Activated naive CD8-positive, alpha-beta T cell treated with anti-CD3 and anti-CD28 coated beads, Interleukin-2, amount 10 ng/mL, durations not matched to agents 7 days and 5 days (primary cell): ENCODE data around the gene COPE. TPM values are rescaled to one million over a fixed set of nuclear protein-coding genes. Genes with fewer than 3 reads are reported as not detected.
"Not testable (repeated sequence)": the region's sequence is repeated elsewhere in the genome, so short reads cannot be mapped to it uniquely, and the experiment has no call there.

Source experiments
- ATAC-seq: fragments of 150-1000 bp; cut with Tn5 transposase; one replicate; pipeline ENCODE4 v1.10.0; 2021; ENCODE audit warnings: low read depth, moderate library complexity
- POLR2A ChIA-PET: fragments of 350-600 bp; sonication (Branson Sonifier 250); formaldehyde crosslinking; loops from one replicate; lab custom pipeline; 2021; ENCODE audit warnings: antibody characterized with exemption; lab: Charles Lee
- DNase-seq: peaks from one replicate; pipeline ENCODE4 v3.0.0; 2021
- H3K27ac Mint-ChIP-seq: one replicate; pipeline ENCODE4 v1.8.0; 2022; ENCODE audit warnings: mild to moderate bottlenecking, mixed read lengths
- H3K27me3 Mint-ChIP-seq: one replicate; pipeline ENCODE4 v1.8.0; 2022; ENCODE audit warnings: mild to moderate bottlenecking, moderate library complexity, mixed read lengths
- H3K36me3 Mint-ChIP-seq: one replicate; pipeline ENCODE4 v1.8.0; 2021; ENCODE audit warnings: mild to moderate bottlenecking, mixed read lengths
- H3K4me1 Mint-ChIP-seq: one replicate; pipeline ENCODE4 v1.8.0; 2021; ENCODE audit warnings: mixed read lengths
- H3K4me3 Mint-ChIP-seq: one replicate; pipeline ENCODE4 v1.8.0; 2022; ENCODE audit warnings: mild to moderate bottlenecking, moderate library complexity, mixed read lengths
- H3K9me3 Mint-ChIP-seq: one replicate; pipeline ENCODE4 v1.8.0; 2021; ENCODE audit warnings: mixed read lengths
- total RNA-seq, 2 experiments: library from RNA; stranded (reverse); gene quantifications; one replicate each; pipeline ENCODE4 v1.2.3, GENCODE V29; 2021

COPE gene
- total RNA-seq: 100 to 1,000 TPM; 209 to 213 TPM

- Mint-ChIP-seq H3K4me1 (peaks cover 16% of the 10 kb centered on the region), H3K36me3 (peaks cover 10% of the 10 kb centered on the region)
Measured at GRCh38 chr19:18919086-18919899, at the start of gene COPE, which contains the start of gene DDX49. Gene COPE (minus strand): TSS chr19:18919387. CDS start chr19:18919348, 39 bp downstream. Gene DDX49 (plus strand): TSS chr19:18919715. CDS start chr19:18919742, 27 bp downstream.

GRCh38 chr19:18967358-18968146 lies 48.4 kb upstream of the COPE start:
- POLR2A ChIA-PET: no interaction called here
- no peak overlapping the region for H3K4me3 Mint-ChIP-seq
- DNase-seq (no peak), ATAC-seq (no peak)
- no peak overlapping the region for H3K27ac Mint-ChIP-seq
- peaks cover 11% of the 10 kb centered on the region for H3K27me3 Mint-ChIP-seq
- peaks cover 2% of the 10 kb centered on the region for H3K9me3 Mint-ChIP-seq
- no peaks in the 10 kb centered on the region for H3K4me1 Mint-ChIP-seq
- no peaks in the 10 kb centered on the region for H3K36me3 Mint-ChIP-seq

More at GRCh38 chr19:18919086-18919899, at the start of gene COPE, which contains the start of gene DDX49:
- peak; percentile 94 for DNase-seq
- no peaks in the 10 kb centered on the region for H3K27me3 Mint-ChIP-seq
- H3K27ac Mint-ChIP-seq: peak within 1 kb of the TSS; percentile 94
- H3K9me3 Mint-ChIP-seq: no peaks in the 10 kb centered on the region
- peak; percentile 93 for ATAC-seq
- POLR2A ChIA-PET: interaction anchor here (0.8 to 1.7 kb wide), 13 partner anchors 10 to 502 kb away, joined by 3 to 16 read pairs (median 3); partner anchors contain the start of genes KXD1, NR2C2AP, SLC25A42 and UBA52
- peak within 1 kb of the TSS; percentile 93 for H3K4me3 Mint-ChIP-seq

GRCh38 chr19:18966307-18966706 lies 47.1 kb upstream of the COPE start:
- ATAC-seq (no peak), DNase-seq (no peak)
- Mint-ChIP-seq H3K27ac (no peak overlapping the region), H3K4me3 (no peak overlapping the region), H3K4me1 (peaks cover 6% of the 10 kb centered on the region), H3K27me3 (peaks cover 17% of the 10 kb centered on the region), H3K9me3 (peaks cover 2% of the 10 kb centered on the region), H3K36me3 (no peaks in the 10 kb centered on the region)
- POLR2A ChIA-PET: no interaction called here

GRCh38 chr19:18964121-18964520 lies 44.9 kb upstream of the COPE start:
- peaks cover 6% of the 10 kb centered on the region for H3K4me1 Mint-ChIP-seq
- peaks cover 17% of the 10 kb centered on the region for H3K27me3 Mint-ChIP-seq
- DNase-seq (no peak), ATAC-seq (no peak)
- H3K4me3 Mint-ChIP-seq: no peak overlapping the region
- peaks cover 2% of the 10 kb centered on the region for H3K9me3 Mint-ChIP-seq
- H3K36me3 Mint-ChIP-seq: no peaks in the 10 kb centered on the region
- POLR2A ChIA-PET: no interaction called here
- no peak overlapping the region for H3K27ac Mint-ChIP-seq

GRCh38 chr19:18961767-18962620 lies 42.8 kb upstream of the COPE start:
- peak; percentile 36 for DNase-seq
- peaks cover 6% of the 10 kb centered on the region for H3K4me1 Mint-ChIP-seq
- peak overlapping the region; percentile 15 for H3K4me3 Mint-ChIP-seq

GRCh38 chr19:18960370-18960769 lies 41.2 kb upstream of the COPE start:
- peaks cover 16% of the 10 kb centered on the region for H3K27me3 Mint-ChIP-seq
- POLR2A ChIA-PET: interaction anchor here (0.6 kb wide), 1 partner anchor 1281 kb away, joined by 3 read pairs; no protein-coding TSS in a partner anchor
- no peak overlapping the region for H3K4me3 Mint-ChIP-seq

More at GRCh38 chr19:18961767-18962620, 42.8 kb upstream of the COPE start:
- no peaks in the 10 kb centered on the region for H3K9me3 Mint-ChIP-seq
- POLR2A ChIA-PET: no interaction called here
- H3K27ac Mint-ChIP-seq: peak overlapping the region; percentile 9
- peak; percentile 93 for ATAC-seq
- peaks cover 17% of the 10 kb centered on the region for H3K27me3 Mint-ChIP-seq
- no peaks in the 10 kb centered on the region for H3K36me3 Mint-ChIP-seq

GRCh38 chr19:18955042-18955441 lies 35.9 kb upstream of the COPE start:
- no peak overlapping the region for H3K27ac Mint-ChIP-seq
- ATAC-seq (no peak), DNase-seq (no peak)
- H3K4me1 Mint-ChIP-seq: no peaks in the 10 kb centered on the region
- peaks cover 4% of the 10 kb centered on the region for H3K27me3 Mint-ChIP-seq
- POLR2A ChIA-PET: no interaction called here
- peaks cover 6% of the 10 kb centered on the region for H3K9me3 Mint-ChIP-seq
- H3K4me3 Mint-ChIP-seq: no peak overlapping the region
- no peaks in the 10 kb centered on the region for H3K36me3 Mint-ChIP-seq

More at GRCh38 chr19:18960370-18960769, 41.2 kb upstream of the COPE start:
- peaks cover 6% of the 10 kb centered on the region for H3K4me1 Mint-ChIP-seq
- DNase-seq (no peak), ATAC-seq (no peak)
- H3K27ac Mint-ChIP-seq: no peak overlapping the region
- H3K9me3 Mint-ChIP-seq: no peaks in the 10 kb centered on the region
- no peaks in the 10 kb centered on the region for H3K36me3 Mint-ChIP-seq

GRCh38 chr19:18954094-18954493 lies 34.9 kb upstream of the COPE start:
- Mint-ChIP-seq H3K4me3 (no peak overlapping the region), H3K27me3 (peaks cover 6% of the 10 kb centered on the region), H3K9me3 (peaks cover 6% of the 10 kb centered on the region), H3K36me3 (no peaks in the 10 kb centered on the region), H3K27ac (no peak overlapping the region), H3K4me1 (no peaks in the 10 kb centered on the region)
- POLR2A ChIA-PET: no interaction called here
- no peak for ATAC-seq
- DNase-seq: no peak

GRCh38 chr19:18952364-18953003 lies 33.3 kb upstream of the COPE start:
- H3K4me1 Mint-ChIP-seq, H3K27me3 Mint-ChIP-seq, ATAC-seq, H3K4me3 Mint-ChIP-seq, POLR2A ChIA-PET, H3K9me3 Mint-ChIP-seq, DNase-seq, H3K27ac Mint-ChIP-seq, H3K36me3 Mint-ChIP-seq: not testable (repeated sequence)

GRCh38 chr19:18951721-18952281 lies 32.6 kb upstream of the COPE start:
- no peaks in the 10 kb centered on the region for H3K4me1 Mint-ChIP-seq
- H3K36me3 Mint-ChIP-seq: no peaks in the 10 kb centered on the region
- DNase-seq (no peak), ATAC-seq (no peak)
- H3K27me3 Mint-ChIP-seq: peaks cover 6% of the 10 kb centered on the region
- no peak overlapping the region for H3K4me3 Mint-ChIP-seq
- H3K9me3 Mint-ChIP-seq: peaks cover 6% of the 10 kb centered on the region
- H3K27ac Mint-ChIP-seq: no peak overlapping the region
- POLR2A ChIA-PET: no interaction called here

- H3K36me3 Mint-ChIP-seq: no peaks in the 10 kb centered on the region
- ATAC-seq: no peak
- H3K27me3 Mint-ChIP-seq: peaks cover 10% of the 10 kb centered on the region
- peaks cover 2% of the 10 kb centered on the region for H3K9me3 Mint-ChIP-seq
- POLR2A ChIA-PET: interaction anchor here (0.7 kb wide), 1 partner anchor 332 kb away, joined by 3 read pairs; no protein-coding TSS in a partner anchor
- no peak for DNase-seq
- H3K4me3 Mint-ChIP-seq: no peak overlapping the region
- H3K4me1 Mint-ChIP-seq: no peaks in the 10 kb centered on the region
- H3K27ac Mint-ChIP-seq: no peak overlapping the region
Measured at GRCh38 chr19:18949858-18950257, 30.7 kb upstream of the COPE start.

- H3K27ac Mint-ChIP-seq: no peak overlapping the region
- DNase-seq (no peak), ATAC-seq (no peak)
- H3K4me1 Mint-ChIP-seq: no peaks in the 10 kb centered on the region
- H3K36me3 Mint-ChIP-seq: no peaks in the 10 kb centered on the region
- peaks cover 12% of the 10 kb centered on the region for H3K27me3 Mint-ChIP-seq
- H3K9me3 Mint-ChIP-seq: no peaks in the 10 kb centered on the region
- POLR2A ChIA-PET: no interaction called here
- no peak overlapping the region for H3K4me3 Mint-ChIP-seq
Measured at GRCh38 chr19:18948976-18949356, 29.8 kb upstream of the COPE start.
